Activated naive CD8-positive, alpha-beta T cell treated with anti-CD3 and anti-CD28 coated beads, Interleukin-2, amount 10 ng/mL, durations not matched to agents 7 days and 5 days (primary cell): Measurements from ENCODE around the gene DOCK3. TPM values are rescaled to one million over a fixed set of nuclear protein-coding genes. Genes with fewer than 3 reads are reported as not detected.
"Not testable (repeated sequence)": the region's sequence is repeated elsewhere in the genome, so short reads cannot be mapped to it uniquely, and the experiment has no call there.

Source experiments
- ATAC-seq: fragments of 150-1000 bp; cut with Tn5 transposase; one replicate; pipeline ENCODE4 v1.10.0; 2021; ENCODE audit warnings: low read depth, moderate library complexity
- POLR2A ChIA-PET: fragments of 350-600 bp; sonication (Branson Sonifier 250); formaldehyde crosslinking; loops from one replicate; lab custom pipeline; 2021; ENCODE audit warnings: antibody characterized with exemption; lab: Charles Lee
- DNase-seq: peaks from one replicate; pipeline ENCODE4 v3.0.0; 2021
- H3K27ac Mint-ChIP-seq: one replicate; pipeline ENCODE4 v1.8.0; 2022; ENCODE audit warnings: mild to moderate bottlenecking, mixed read lengths
- H3K27me3 Mint-ChIP-seq: one replicate; pipeline ENCODE4 v1.8.0; 2022; ENCODE audit warnings: mild to moderate bottlenecking, moderate library complexity, mixed read lengths
- H3K36me3 Mint-ChIP-seq: one replicate; pipeline ENCODE4 v1.8.0; 2021; ENCODE audit warnings: mild to moderate bottlenecking, mixed read lengths
- H3K4me1 Mint-ChIP-seq: one replicate; pipeline ENCODE4 v1.8.0; 2021; ENCODE audit warnings: mixed read lengths
- H3K4me3 Mint-ChIP-seq: one replicate; pipeline ENCODE4 v1.8.0; 2022; ENCODE audit warnings: mild to moderate bottlenecking, moderate library complexity, mixed read lengths
- H3K9me3 Mint-ChIP-seq: one replicate; pipeline ENCODE4 v1.8.0; 2021; ENCODE audit warnings: mixed read lengths
- total RNA-seq, 2 experiments: library from RNA; stranded (reverse); gene quantifications; one replicate each; pipeline ENCODE4 v1.2.3, GENCODE V29; 2021

DOCK3 gene
- total RNA-seq, 2 experiments from 2014 or later = 3.3 to 3.4 TPM

DNA sequence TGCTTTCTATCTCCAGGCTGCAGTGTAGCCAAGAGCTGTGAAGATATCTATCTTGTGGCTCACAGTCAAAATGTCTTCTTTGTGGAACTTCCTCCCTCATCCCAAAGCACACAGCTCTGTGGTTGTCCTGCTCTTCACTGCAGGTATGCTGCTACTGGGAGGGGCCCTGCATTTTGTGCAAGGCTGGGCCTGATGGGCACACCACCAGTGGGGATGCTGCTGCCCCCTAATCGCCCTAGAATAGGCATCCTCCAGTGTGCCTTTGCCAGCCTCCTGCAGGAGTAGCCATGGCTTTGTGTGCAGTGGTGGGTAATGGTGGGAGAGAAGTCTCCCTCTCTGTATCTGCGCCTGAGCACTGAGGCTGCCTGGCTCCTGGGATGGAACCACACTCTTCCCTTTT is 297.3 kb downstream of the DOCK3 start:
- no peak for ATAC-seq
- DNase-seq = no peak
- Mint-ChIP-seq H3K4me3 (no peak overlapping the region), H3K27ac (peak overlapping the region; percentile 48), H3K36me3 (peaks cover 1% of the 10 kb centered on the region), H3K27me3 (no peaks in the 10 kb centered on the region), H3K9me3 (peaks cover 2% of the 10 kb centered on the region), H3K4me1 (peaks cover 11% of the 10 kb centered on the region)
- POLR2A ChIA-PET = interaction anchor here (0.7 kb wide), 1 partner anchor 417 kb away, joined by 5 read pairs; no protein-coding TSS in a partner anchor

DNA sequence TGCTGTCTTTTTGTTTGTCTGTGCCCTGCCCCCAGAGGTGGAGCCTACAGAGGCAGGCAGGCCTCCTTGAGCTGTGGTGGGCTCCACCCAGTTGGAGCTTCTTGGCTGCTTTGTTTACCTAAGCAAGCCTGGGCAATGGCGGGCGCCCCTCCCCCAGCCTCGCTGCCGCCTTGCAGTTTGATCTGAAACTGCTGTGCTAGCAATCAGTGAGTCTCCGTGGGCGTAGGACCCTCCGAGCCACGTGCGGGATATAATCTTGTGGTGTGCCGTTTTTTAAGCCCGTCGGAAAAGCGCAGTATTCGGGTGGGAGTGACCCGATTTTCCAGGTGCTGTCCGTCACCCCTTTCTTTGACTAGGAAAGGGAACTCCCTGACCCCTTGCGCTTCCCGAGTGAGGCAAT is 303.9 kb downstream of the DOCK3 start:
- H3K4me1 Mint-ChIP-seq, H3K27ac Mint-ChIP-seq, H3K27me3 Mint-ChIP-seq, H3K4me3 Mint-ChIP-seq, H3K9me3 Mint-ChIP-seq, DNase-seq, POLR2A ChIA-PET, ATAC-seq, H3K36me3 Mint-ChIP-seq: not testable (repeated sequence)

GRCh38 chr3:50978991-50979667 is 304.4 kb downstream of the DOCK3 start:
- Mint-ChIP-seq H3K4me1 (no peaks in the 10 kb centered on the region), H3K9me3 (peaks cover 1% of the 10 kb centered on the region), H3K4me3 (no peak overlapping the region), H3K27me3 (peaks cover 4% of the 10 kb centered on the region), H3K27ac (no peak overlapping the region), H3K36me3 (peaks cover 1% of the 10 kb centered on the region)
- ATAC-seq (no peak), DNase-seq (no peak)
- POLR2A ChIA-PET = no interaction called here

- Mint-ChIP-seq H3K27me3 (peaks cover 4% of the 10 kb centered on the region), H3K9me3 (no peaks in the 10 kb centered on the region), H3K27ac (no peak overlapping the region), H3K36me3 (peaks cover 1% of the 10 kb centered on the region), H3K4me3 (no peak overlapping the region), H3K4me1 (no peaks in the 10 kb centered on the region)
- DNase-seq (no peak), ATAC-seq (no peak)
- POLR2A ChIA-PET = no interaction called here
These were observed 308.0 kb downstream of the DOCK3 start for GRCh38 chr3:50982540-50983325.

DNA sequence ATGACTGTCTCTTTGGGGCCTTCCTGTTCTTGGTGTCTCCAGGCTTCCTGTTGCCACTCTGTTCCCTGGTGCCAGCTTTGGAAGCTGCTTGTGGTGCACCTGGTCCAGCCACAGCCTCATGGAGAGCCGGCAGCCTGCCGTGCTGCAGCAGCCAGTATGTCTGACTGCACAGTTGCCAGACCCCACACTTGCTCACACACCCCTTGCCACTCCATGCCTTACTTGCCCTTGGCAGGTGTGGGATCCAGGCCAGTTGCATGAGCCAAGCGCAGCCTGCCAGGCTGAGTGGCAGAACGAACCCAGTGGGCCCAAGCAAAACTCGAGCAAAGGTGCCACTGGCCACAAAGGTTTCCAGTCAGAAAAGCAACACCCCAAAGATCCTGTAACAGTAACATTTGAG is 309.2 kb downstream of the DOCK3 start:
- H3K4me1 Mint-ChIP-seq = no peaks in the 10 kb centered on the region
- POLR2A ChIA-PET = no interaction called here
- H3K36me3 Mint-ChIP-seq = peaks cover 1% of the 10 kb centered on the region
- no peak overlapping the region for H3K4me3 Mint-ChIP-seq
- no peaks in the 10 kb centered on the region for H3K9me3 Mint-ChIP-seq
- H3K27me3 Mint-ChIP-seq = peaks cover 4% of the 10 kb centered on the region
- DNase-seq = no peak
- H3K27ac Mint-ChIP-seq = no peak overlapping the region
- no peak for ATAC-seq

DNA sequence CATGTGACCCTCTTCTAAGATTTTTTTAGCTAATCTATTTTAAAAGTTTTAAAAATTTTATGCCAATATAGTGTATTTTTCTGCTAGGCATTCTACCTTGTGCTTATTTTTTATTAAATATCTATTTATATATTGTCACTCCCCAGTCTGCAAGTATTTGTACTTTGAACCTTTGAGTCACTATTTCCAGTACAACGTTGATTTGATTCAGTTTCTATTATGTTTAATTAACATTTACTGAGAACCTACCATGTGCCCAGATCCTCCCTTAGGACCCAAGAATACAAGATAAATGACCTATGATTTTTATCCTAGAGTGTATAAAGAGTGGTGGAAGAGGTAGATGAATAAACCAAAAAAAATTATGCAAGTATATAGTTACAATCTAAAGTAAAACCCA is 311.2 kb downstream of the DOCK3 start:
- Mint-ChIP-seq H3K9me3 (peaks cover 12% of the 10 kb centered on the region), H3K36me3 (peaks cover 5% of the 10 kb centered on the region), H3K27me3 (peaks cover under 1% of the 10 kb centered on the region), H3K4me1 (no peaks in the 10 kb centered on the region), H3K4me3 (no peak overlapping the region), H3K27ac (no peak overlapping the region)
- ATAC-seq = no peak
- POLR2A ChIA-PET = no interaction called here
- no peak for DNase-seq

DNA sequence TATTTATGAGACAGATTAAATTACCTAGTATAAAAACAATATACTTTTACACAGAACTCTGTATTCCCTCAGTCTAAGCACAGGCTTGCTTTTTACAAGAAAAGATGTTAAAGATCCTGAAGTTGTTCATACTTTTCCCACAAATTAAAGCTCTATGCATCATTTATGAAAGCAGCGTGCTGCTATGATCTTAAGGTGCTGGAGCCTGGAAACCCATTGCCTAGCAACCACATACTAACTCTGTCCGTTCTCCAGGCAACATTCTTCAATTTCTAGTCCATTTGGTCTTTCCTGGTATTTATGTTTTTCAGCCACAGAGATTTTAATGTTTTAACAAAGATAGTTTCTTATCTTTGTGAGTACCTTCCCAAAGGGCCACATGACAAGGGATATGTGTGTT is 312.0 kb downstream of the DOCK3 start:
- no peaks in the 10 kb centered on the region for H3K27me3 Mint-ChIP-seq
- no peak for ATAC-seq
- POLR2A ChIA-PET = no interaction called here
- H3K4me3 Mint-ChIP-seq = no peak overlapping the region
- H3K36me3 Mint-ChIP-seq = peaks cover 7% of the 10 kb centered on the region
- no peak overlapping the region for H3K27ac Mint-ChIP-seq
- DNase-seq = no peak
- peaks cover 17% of the 10 kb centered on the region for H3K9me3 Mint-ChIP-seq
- no peaks in the 10 kb centered on the region for H3K4me1 Mint-ChIP-seq

- H3K36me3 Mint-ChIP-seq = peaks cover 5% of the 10 kb centered on the region
- no peak for DNase-seq
- H3K9me3 Mint-ChIP-seq = peaks cover 15% of the 10 kb centered on the region
- no peak overlapping the region for H3K27ac Mint-ChIP-seq
- ATAC-seq = no peak
- no peaks in the 10 kb centered on the region for H3K4me1 Mint-ChIP-seq
- H3K4me3 Mint-ChIP-seq = no peak overlapping the region
- no peaks in the 10 kb centered on the region for H3K27me3 Mint-ChIP-seq
- POLR2A ChIA-PET = no interaction called here
These were observed 319.8 kb downstream of the DOCK3 start for GRCh38 chr3:50994537-50994936.

- no peaks in the 10 kb centered on the region for H3K4me1 Mint-ChIP-seq
- H3K36me3 Mint-ChIP-seq = peaks cover 5% of the 10 kb centered on the region
- peaks cover 10% of the 10 kb centered on the region for H3K9me3 Mint-ChIP-seq
- H3K4me3 Mint-ChIP-seq = no peak overlapping the region
- no peaks in the 10 kb centered on the region for H3K27me3 Mint-ChIP-seq
- POLR2A ChIA-PET = no interaction called here
- no peak for DNase-seq
- H3K27ac Mint-ChIP-seq = no peak overlapping the region
- ATAC-seq = no peak
These were observed 320.5 kb downstream of the DOCK3 start for GRCh38 chr3:50995085-50995824.

DNA sequence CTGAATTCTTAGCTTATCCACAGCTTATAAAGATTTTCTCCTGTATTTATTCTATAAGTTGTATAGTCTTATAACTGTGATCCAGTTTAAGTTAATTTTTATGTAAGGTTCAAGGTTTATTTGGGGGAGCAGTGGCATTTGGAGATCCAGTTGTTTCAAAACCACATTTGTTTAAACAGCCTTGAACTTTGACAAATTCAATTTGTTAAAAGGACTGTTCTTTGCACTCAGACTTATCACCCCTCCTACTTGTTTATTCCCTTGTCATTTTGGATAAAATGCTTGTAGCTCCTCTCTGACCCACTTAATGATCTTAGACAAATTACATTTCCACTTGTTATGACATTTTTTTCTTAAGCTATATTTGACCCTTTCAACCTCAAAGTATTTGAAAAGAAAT is 327.8 kb downstream of the DOCK3 start:
- no peak for ATAC-seq
- Mint-ChIP-seq H3K4me1 (no peaks in the 10 kb centered on the region), H3K36me3 (no peaks in the 10 kb centered on the region), H3K9me3 (no peaks in the 10 kb centered on the region), H3K27me3 (peaks cover 2% of the 10 kb centered on the region), H3K27ac (no peak overlapping the region), H3K4me3 (no peak overlapping the region)
- no peak for DNase-seq
- POLR2A ChIA-PET = no interaction called here

- Mint-ChIP-seq H3K4me3 (no peak overlapping the region), H3K36me3 (no peaks in the 10 kb centered on the region), H3K9me3 (peaks cover 4% of the 10 kb centered on the region), H3K4me1 (no peaks in the 10 kb centered on the region), H3K27ac (no peak overlapping the region), H3K27me3 (peaks cover 2% of the 10 kb centered on the region)
- DNase-seq = no peak
- no peak for ATAC-seq
- POLR2A ChIA-PET = no interaction called here
These were observed 329.5 kb downstream of the DOCK3 start for GRCh38 chr3:51004235-51004634.

GRCh38 chr3:51024121-51024520 is 349.4 kb downstream of the DOCK3 start:
- H3K4me3 Mint-ChIP-seq = no peak overlapping the region
- POLR2A ChIA-PET = no interaction called here
- H3K27me3 Mint-ChIP-seq = no peaks in the 10 kb centered on the region
- H3K27ac Mint-ChIP-seq = no peak overlapping the region
- H3K4me1 Mint-ChIP-seq = peaks cover 19% of the 10 kb centered on the region
- peaks cover 13% of the 10 kb centered on the region for H3K9me3 Mint-ChIP-seq
- DNase-seq = no peak
- peaks cover 20% of the 10 kb centered on the region for H3K36me3 Mint-ChIP-seq
- no peak for ATAC-seq

DNA sequence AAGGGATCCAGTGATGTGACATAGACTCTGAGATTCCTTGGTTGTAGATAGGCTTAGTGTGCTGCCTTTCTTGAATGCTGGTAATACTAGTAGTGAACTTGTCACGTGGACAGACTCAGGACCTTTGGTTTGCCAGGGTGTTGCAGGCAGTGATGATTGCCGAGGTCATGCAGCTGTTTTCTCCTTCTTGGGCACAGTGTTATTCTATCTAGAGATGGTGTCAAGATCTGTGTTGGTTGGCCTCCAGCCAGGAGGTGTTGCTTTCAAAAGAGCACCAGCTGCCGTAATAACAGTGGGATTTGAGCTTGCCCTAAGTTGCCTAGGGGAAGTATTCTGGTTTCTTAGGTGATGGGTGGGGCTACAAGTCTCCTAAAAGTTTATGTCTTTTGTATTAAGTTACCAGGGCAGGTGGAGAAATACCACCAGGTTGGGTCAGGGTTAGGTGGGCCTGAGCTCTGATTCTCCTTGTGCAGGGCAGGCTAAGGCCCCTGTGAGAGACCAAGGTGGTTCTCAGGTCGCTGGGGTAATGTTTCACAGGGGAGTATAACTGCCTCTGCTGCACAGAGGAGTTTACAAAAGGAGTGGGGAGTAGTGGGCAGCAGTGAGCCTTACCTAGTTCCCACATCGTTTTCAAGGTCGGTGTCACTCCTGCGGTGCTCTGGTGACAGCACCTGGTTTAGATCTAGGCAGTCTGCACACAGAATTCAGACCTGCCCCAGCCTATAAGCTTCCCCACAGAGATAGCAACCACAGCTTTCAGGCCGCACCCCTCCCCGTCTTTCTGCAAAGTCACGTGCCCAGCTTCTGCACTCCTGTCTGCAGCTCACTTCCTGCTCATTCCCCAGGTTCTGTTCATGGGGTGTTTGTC is 350.3 kb downstream of the DOCK3 start:
- POLR2A ChIA-PET = interaction anchor here (1.2 kb wide), 1 partner anchor 684 kb away, joined by 4 read pairs; the partner anchor contains the start of gene RASSF1
- peaks cover 16% of the 10 kb centered on the region for H3K9me3 Mint-ChIP-seq
- peaks cover 19% of the 10 kb centered on the region for H3K4me1 Mint-ChIP-seq
- peak; percentile 96 for ATAC-seq
- H3K27ac Mint-ChIP-seq = peak overlapping the region; percentile 84
- peaks cover 20% of the 10 kb centered on the region for H3K36me3 Mint-ChIP-seq
- peak overlapping the region; percentile 64 for H3K4me3 Mint-ChIP-seq
- peak; percentile 62 for DNase-seq
- H3K27me3 Mint-ChIP-seq = no peaks in the 10 kb centered on the region
